Liver (tissue), 9 donors: Measurements from ENCODE around the gene TTC3. TPM values are rescaled to one million over a fixed set of nuclear protein-coding genes. Genes with fewer than 3 reads are reported as not detected.

ENCODE experiments used
- DNase-seq: peaks from one replicate; pipeline ENCODE4 v3.0.0-alpha.2; 2017; ENCODE audit warnings: low spot score
- H3K27ac ChIP-seq, 2 donors: one replicate each; pipeline ENCODE4 v1.7.0; 2013; ENCODE audit warnings: inconsistent platforms in 2 of 2, low read length in 2 of 2, control low read depth in 1 of 2, low read depth in 1 of 2, mild to moderate bottlenecking in 1 of 2
- H3K27me3 ChIP-seq, 4 donors: one replicate each; pipeline versions ENCODE4 v1.6.1 to v1.7.0; 2013; ENCODE audit warnings: low read length in 3 of 4, inconsistent platforms in 1 of 4, mild to moderate bottlenecking in 1 of 4, moderate library complexity in 1 of 4; ENCODE audit not compliant: control insufficient read depth in 4 of 4, insufficient read depth in 4 of 4
- H3K36me3 ChIP-seq, 4 donors: one replicate each; pipeline versions ENCODE4 v1.6.1 to v1.7.0; 2013; ENCODE audit warnings: low read length in 3 of 4, mild to moderate bottlenecking in 3 of 4, low read depth in 1 of 4, moderate library complexity in 1 of 4; ENCODE audit not compliant: control insufficient read depth in 4 of 4, insufficient read depth in 3 of 4
- H3K4me1 ChIP-seq, 4 donors: one replicate each; pipeline versions ENCODE4 v1.6.1 to v1.7.0; 2013; ENCODE audit warnings: low read length in 3 of 4, mild to moderate bottlenecking in 3 of 4, moderate library complexity in 1 of 4; ENCODE audit not compliant: control insufficient read depth in 4 of 4, insufficient read depth in 4 of 4
- H3K4me3 ChIP-seq, 3 donors: one replicate each; pipeline versions ENCODE4 v1.6.1 to v1.7.0; 2013; ENCODE audit warnings: low read length in 3 of 3, control low read depth in 1 of 3, low read depth in 1 of 3, mild to moderate bottlenecking in 1 of 3
- H3K9ac ChIP-seq, 2 donors: one replicate each; pipeline ENCODE4 v1.7.0; 2013; ENCODE audit warnings: low read length in 2 of 2, mild to moderate bottlenecking in 2 of 2, moderate library complexity in 2 of 2, control low read depth in 1 of 2, low read depth in 1 of 2
- H3K9me3 ChIP-seq, 4 donors: one replicate each; pipeline versions ENCODE4 v1.6.1 to v1.7.0; 2013; ENCODE audit warnings: low read length in 3 of 4; ENCODE audit not compliant: control insufficient read depth in 4 of 4
- ATF3 ChIP-seq: IDR thresholded peaks from 2 replicates; pipeline ENCODE4 v1.6.1; 2016; ENCODE audit warnings: antibody characterized with exemption
- CTCF ChIP-seq: fragments of 150-350 bp; IDR thresholded peaks from 2 replicates; pipeline ENCODE4 v1.5.1; 2017; ENCODE audit warnings: improper control_type of control experiment, low read depth, low read length; ENCODE audit not compliant: missing input control
- EGR1 ChIP-seq, 2 donors: IDR thresholded peaks; 2 replicates each; pipeline ENCODE4 v1.6.1; 2016 to 2018; ENCODE audit warnings: antibody characterized with exemption in 2 of 2, low read depth in 2 of 2
- FOXA1 ChIP-seq: IDR thresholded peaks from 2 replicates; pipeline ENCODE4 v1.6.1; 2016; ENCODE audit warnings: antibody characterized with exemption
- FOXA2 ChIP-seq: IDR thresholded peaks from 2 replicates; pipeline ENCODE4 v1.6.1; 2016; ENCODE audit warnings: antibody characterized with exemption
- GABPA ChIP-seq, 2 donors: IDR thresholded peaks in 1 of 2; conservative IDR thresholded peaks in 1 of 2; 2 replicates each; pipeline ENCODE4 v1.6.1; 2016; ENCODE audit warnings: antibody characterized with exemption in 2 of 2, mild to moderate bottlenecking in 1 of 2, moderate library complexity in 1 of 2
- HNF4A ChIP-seq, 2 donors: conservative IDR thresholded peaks; 2 replicates each; pipeline ENCODE4 v1.6.1; 2016; ENCODE audit warnings: antibody characterized with exemption in 2 of 2, mild to moderate bottlenecking in 2 of 2
- HNF4G ChIP-seq: IDR thresholded peaks from 2 replicates; pipeline ENCODE4 v1.6.1; 2016; ENCODE audit warnings: antibody characterized with exemption
- JUND ChIP-seq, 2 donors: IDR thresholded peaks; 2 replicates each; pipeline ENCODE4 v1.6.1; 2016; ENCODE audit warnings: antibody characterized with exemption in 2 of 2
- NR2F2 ChIP-seq: IDR thresholded peaks from 2 replicates; pipeline ENCODE4 v1.6.1; 2016; ENCODE audit warnings: antibody characterized with exemption
- RAD21 ChIP-seq, 2 donors: IDR thresholded peaks; 2 replicates each; pipeline ENCODE4 v1.6.1; 2016; ENCODE audit warnings: antibody characterized with exemption in 2 of 2, mild to moderate bottlenecking in 2 of 2
- RXRA ChIP-seq, 2 donors: IDR thresholded peaks; 2 replicates each; pipeline ENCODE4 v1.6.1; 2017 to 2018; ENCODE audit warnings: antibody characterized with exemption in 2 of 2, mild to moderate bottlenecking in 1 of 2
- SP1 ChIP-seq: IDR thresholded peaks from 2 replicates; pipeline ENCODE4 v1.6.1; 2018; ENCODE audit warnings: antibody characterized with exemption, mild to moderate bottlenecking
- TAF1 ChIP-seq: conservative IDR thresholded peaks from 2 replicates; pipeline ENCODE4 v1.6.1; 2016; ENCODE audit warnings: antibody characterized with exemption, mild to moderate bottlenecking
- YY1 ChIP-seq: IDR thresholded peaks from 2 replicates; pipeline ENCODE4 v1.6.1; 2016; ENCODE audit warnings: antibody characterized with exemption, mild to moderate bottlenecking
- WGBS: extraction: QIAGEN DNeasy Blood & Tissue Kit; methylation state at CpG from one replicate; pipeline ENCODE4 v1.1.7; 2013; 5-methylcytosine and 5-hydroxymethylcytosine counted together
- polyA plus RNA-seq, 2 donors: library from polyadenylated mRNA; stranded (reverse) in 1 of 2; unstranded in 1 of 2; fragments of 200-250 nt in 1 of 2; fragments of >200 nt in 1 of 2; fragmentation: Nextera tagmentation in 1 of 2; extraction: Ambion mirVana in 1 of 2; gene quantifications; one replicate each; pipeline versions ENCODE4 v1.2.1 to v1.2.3, GENCODE V29; 2013 to 2015
- total RNA-seq, 2 donors: library from RNA; depleted of rRNA; stranded (reverse); fragments of >200 nt; gene quantifications; one replicate each; pipeline ENCODE4 v1.2.3, GENCODE V29; 2014
- TF ChIP-seq, protein P1 (sequence below): IDR thresholded peaks from 2 replicates; pipeline ENCODE4 v1.6.1; 2016; ENCODE audit warnings: antibody characterized with exemption, mild to moderate bottlenecking
- TF ChIP-seq, protein P2 (sequence below): IDR thresholded peaks from 2 replicates; pipeline ENCODE4 v1.6.1; 2016; ENCODE audit warnings: antibody characterized with exemption
- TF ChIP-seq, protein P3 (sequence below): IDR thresholded peaks from 2 replicates; pipeline ENCODE4 v1.6.1; 2016; ENCODE audit warnings: antibody characterized with exemption
- donor health status: healthy.
- donor health status: healthy.
- donor health status: healthy.
- donor health status: healthy.
- donor health status: healthy.

Gene TTC3
- total and polyA plus RNA-seq, 4 donors = 27.2 to 96.1 (median 57.2) TPM

- no peaks in the 10 kb centered on the region for H3K4me1 ChIP-seq
- 85% methylated on average over 5 of the region's 5 CpGs for WGBS
- H3K27ac ChIP-seq = no peak overlapping the region
- H3K27me3 ChIP-seq = no peaks in the 10 kb centered on the region
- DNase-seq = no peak
- no peaks in the 10 kb centered on the region for H3K36me3 ChIP-seq
- TF ChIP-seq TAF1 (no peak), NR2F2 (no peak), FOXA1 (no peak), EGR1 (IDR thresholded peaks at IDR 0.05; ENCODE audit: low read depth in 2 of 2) (no peak), CTCF (no peak), ATF3 (no peak), GABPA (IDR thresholded peaks at IDR 0.05 in 1 of 2, conservative IDR thresholded peaks at IDR 0.05 in 1 of 2) (no peak), YY1 (no peak), RXRA (IDR thresholded peaks at IDR 0.05) (no peak), RAD21 (IDR thresholded peaks at IDR 0.05) (no peak), HNF4G (no peak), JUND (IDR thresholded peaks at IDR 0.05) (no peak), FOXA2 (no peak), HNF4A (conservative IDR thresholded peaks at IDR 0.05) (no peak)
- TF ChIP-seq, protein P1, sequence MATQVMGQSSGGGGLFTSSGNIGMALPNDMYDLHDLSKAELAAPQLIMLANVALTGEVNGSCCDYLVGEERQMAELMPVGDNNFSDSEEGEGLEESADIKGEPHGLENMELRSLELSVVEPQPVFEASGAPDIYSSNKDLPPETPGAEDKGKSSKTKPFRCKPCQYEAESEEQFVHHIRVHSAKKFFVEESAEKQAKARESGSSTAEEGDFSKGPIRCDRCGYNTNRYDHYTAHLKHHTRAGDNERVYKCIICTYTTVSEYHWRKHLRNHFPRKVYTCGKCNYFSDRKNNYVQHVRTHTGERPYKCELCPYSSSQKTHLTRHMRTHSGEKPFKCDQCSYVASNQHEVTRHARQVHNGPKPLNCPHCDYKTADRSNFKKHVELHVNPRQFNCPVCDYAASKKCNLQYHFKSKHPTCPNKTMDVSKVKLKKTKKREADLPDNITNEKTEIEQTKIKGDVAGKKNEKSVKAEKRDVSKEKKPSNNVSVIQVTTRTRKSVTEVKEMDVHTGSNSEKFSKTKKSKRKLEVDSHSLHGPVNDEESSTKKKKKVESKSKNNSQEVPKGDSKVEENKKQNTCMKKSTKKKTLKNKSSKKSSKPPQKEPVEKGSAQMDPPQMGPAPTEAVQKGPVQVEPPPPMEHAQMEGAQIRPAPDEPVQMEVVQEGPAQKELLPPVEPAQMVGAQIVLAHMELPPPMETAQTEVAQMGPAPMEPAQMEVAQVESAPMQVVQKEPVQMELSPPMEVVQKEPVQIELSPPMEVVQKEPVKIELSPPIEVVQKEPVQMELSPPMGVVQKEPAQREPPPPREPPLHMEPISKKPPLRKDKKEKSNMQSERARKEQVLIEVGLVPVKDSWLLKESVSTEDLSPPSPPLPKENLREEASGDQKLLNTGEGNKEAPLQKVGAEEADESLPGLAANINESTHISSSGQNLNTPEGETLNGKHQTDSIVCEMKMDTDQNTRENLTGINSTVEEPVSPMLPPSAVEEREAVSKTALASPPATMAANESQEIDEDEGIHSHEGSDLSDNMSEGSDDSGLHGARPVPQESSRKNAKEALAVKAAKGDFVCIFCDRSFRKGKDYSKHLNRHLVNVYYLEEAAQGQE = no peak
- TF ChIP-seq, protein P2, sequence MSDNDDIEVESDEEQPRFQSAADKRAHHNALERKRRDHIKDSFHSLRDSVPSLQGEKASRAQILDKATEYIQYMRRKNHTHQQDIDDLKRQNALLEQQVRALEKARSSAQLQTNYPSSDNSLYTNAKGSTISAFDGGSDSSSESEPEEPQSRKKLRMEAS = no peak
- no peak overlapping the region for H3K4me3 ChIP-seq
- no peaks in the 10 kb centered on the region for H3K9me3 ChIP-seq
- H3K9ac ChIP-seq = no peak overlapping the region
Measured at GRCh38 chr21:37032293-37032692, 40.8 kb upstream of the TTC3 start.

DNA sequence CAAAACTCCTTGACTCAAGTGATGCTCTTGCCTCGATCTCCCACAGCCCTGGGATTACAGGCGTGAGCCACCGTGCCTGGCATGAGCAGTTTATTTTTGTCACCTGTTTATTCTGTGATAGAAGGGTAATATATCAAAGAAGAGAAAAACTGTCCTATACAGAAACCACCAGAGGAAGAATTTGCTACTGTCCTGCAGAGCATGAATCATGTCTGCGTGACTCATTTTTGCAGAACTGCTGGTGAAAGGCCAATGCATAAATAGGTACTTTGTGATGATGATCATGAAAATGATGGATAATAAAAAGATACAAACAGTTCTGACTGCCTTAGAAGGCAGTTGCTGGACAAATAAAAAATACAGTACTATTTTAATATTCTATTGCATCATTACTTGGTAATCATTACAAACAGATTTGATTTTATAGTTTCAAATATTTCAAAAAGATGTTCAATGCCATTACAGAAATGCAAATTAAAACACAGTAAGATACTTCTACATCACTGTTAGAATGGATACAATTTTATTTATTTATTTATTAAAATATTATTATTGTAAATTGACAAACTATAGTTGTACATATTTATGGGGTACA, 40.1 kb upstream of the TTC3 start:
- 89% methylated on average over 4 of the region's 4 CpGs for WGBS
- no peak for TF ChIP-seq RAD21 (IDR thresholded peaks at IDR 0.05)
- TF ChIP-seq FOXA2 = no peak
- TF ChIP-seq JUND (IDR thresholded peaks at IDR 0.05) = no peak
- TF ChIP-seq HNF4G = no peak
- TF ChIP-seq HNF4A (conservative IDR thresholded peaks at IDR 0.05) = no peak
- no peak for TF ChIP-seq YY1
- no peak for TF ChIP-seq CTCF
- no peak for TF ChIP-seq NR2F2
- TF ChIP-seq EGR1 (IDR thresholded peaks at IDR 0.05; ENCODE audit: low read depth in 2 of 2) = no peak
- TF ChIP-seq TAF1 = no peak
- TF ChIP-seq, protein P2 = no peak
- TF ChIP-seq SP1 = no peak
- TF ChIP-seq FOXA1 = no peak
- TF ChIP-seq, protein P3, sequence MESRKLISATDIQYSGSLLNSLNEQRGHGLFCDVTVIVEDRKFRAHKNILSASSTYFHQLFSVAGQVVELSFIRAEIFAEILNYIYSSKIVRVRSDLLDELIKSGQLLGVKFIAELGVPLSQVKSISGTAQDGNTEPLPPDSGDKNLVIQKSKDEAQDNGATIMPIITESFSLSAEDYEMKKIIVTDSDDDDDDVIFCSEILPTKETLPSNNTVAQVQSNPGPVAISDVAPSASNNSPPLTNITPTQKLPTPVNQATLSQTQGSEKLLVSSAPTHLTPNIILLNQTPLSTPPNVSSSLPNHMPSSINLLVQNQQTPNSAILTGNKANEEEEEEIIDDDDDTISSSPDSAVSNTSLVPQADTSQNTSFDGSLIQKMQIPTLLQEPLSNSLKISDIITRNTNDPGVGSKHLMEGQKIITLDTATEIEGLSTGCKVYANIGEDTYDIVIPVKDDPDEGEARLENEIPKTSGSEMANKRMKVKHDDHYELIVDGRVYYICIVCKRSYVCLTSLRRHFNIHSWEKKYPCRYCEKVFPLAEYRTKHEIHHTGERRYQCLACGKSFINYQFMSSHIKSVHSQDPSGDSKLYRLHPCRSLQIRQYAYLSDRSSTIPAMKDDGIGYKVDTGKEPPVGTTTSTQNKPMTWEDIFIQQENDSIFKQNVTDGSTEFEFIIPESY = no peak
- TF ChIP-seq RXRA (IDR thresholded peaks at IDR 0.05) = no peak
- TF ChIP-seq ATF3 = no peak
- no peak for TF ChIP-seq GABPA (IDR thresholded peaks at IDR 0.05 in 1 of 2, conservative IDR thresholded peaks at IDR 0.05 in 1 of 2)

More for the DNA sequence above, 40.1 kb upstream of the TTC3 start:
- H3K27me3 ChIP-seq = no peaks in the 10 kb centered on the region
- H3K9ac ChIP-seq = no peak overlapping the region
- no peak overlapping the region for H3K4me3 ChIP-seq
- H3K27ac ChIP-seq = no peak overlapping the region
- H3K36me3 ChIP-seq = no peaks in the 10 kb centered on the region
- no peak for DNase-seq
- no peaks in the 10 kb centered on the region for H3K4me1 ChIP-seq
- no peaks in the 10 kb centered on the region for H3K9me3 ChIP-seq
